C1 segment of cervical spinal cord (tissue), 14 donors: Measurements from ENCODE around the gene USP6NL.

Experiments
- DNase-seq, 14 donors: peaks; one replicate each; lab custom pipeline; 2025; lab: John Stamatoyannopoulos, UW

USP6NL gene

DNA sequence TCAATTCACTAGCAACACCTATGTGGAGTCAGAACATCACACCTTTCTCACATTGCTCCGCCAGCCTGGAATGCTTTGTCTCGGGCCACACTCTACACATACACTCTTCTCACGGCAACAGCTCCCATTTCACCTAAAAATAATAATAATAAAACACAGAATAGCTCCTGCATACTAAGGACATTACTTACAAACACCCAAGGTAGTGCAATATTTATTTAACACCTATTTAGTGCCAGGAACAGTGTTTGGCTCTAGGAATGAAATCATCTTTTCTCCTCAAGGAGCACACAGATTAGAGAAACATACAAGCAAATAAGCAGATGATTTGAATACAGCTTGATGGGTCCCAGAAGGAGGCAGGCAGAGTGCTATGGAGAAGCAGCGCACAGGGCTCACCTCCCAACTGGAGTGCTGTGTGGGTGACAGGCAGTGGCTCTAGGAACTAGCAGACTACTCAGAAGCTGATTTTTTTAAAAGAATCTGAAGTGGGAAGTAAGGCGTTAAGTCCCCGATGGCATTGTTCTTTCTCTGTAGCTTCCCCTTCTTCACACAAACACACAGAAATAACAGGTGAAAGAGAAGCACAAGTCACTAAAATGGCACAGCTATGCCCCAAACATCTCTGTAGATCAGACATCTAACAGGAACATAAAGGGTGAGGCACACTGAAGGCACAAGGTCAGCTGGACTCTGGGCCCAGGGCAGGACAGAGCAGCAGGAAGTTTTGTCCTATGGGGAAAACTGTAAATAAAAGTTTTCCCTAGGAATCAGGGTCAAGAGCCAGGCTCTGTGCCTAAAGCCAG, 16.7 kb downstream of the USP6NL start:
- no peak for DNase-seq

DNA sequence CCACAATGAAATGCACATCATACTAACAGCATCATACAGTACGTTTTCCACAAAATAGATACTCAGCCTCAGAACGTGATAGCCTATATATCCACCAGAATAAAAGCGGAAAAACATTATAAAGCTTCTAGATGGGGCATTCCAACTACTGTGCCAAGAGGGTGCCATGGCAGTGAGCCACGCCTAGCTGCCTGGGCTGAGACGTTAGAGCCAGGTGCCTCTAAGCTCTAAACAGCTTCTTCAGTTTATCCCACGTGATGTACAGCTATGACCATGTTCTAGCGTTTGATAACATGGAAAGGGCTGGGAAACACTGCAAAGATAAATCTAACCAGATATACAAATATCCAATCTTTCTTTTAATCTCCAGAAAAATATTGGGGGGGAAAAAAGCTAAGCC, 17.8 kb downstream of the USP6NL start:
- DNase-seq: no peak

DNA sequence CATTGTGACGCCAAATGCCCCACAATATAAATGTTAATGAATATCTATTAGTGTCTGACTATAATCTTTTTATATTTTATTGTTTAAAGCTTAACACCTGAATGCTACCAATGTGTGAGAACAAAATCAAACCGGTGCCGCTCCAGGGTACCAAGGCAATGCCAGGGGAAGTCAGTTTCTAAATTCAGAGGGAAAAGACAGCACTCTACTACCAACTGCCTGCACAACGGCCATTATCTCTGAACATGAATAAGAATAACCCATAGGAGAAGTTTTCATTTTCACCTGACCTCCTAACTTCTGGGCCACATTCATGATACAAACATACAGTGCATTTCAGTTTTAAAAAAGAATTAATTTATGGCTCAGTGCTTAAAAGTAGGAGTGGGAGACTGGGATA, 21.7 kb downstream of the USP6NL start:
- DNase-seq: no peak

DNA sequence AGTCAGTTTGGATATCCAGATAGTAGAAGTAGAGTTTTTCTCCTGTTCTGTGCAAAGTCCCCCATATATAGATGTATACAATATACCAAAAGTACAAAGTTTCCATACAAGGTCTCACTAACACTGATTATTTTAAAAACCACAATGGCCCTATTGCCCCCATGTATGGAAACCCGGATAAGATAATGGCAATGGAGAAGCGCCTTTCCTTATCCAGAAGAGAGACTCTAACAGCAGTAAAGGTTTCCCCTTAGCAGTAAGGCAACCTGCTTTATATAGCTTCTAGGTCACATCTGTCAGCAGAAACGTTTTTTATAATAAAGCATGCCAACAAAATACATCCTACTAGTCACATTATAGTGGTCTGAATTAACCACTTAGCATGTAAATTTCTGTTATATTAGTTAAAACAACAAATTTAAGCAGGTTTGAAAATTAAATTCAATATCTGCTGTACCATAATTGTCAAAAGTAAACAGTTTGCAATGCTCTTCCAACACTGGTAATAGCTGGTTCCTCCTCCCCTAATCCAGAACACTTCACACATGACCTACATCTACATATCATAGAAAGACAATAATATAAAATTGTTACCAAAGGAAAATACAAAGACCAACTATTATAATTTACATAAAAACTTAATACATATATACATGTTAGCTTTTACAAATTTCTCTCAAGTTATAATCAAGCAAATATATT, 22.4 kb downstream of the USP6NL start:
- no peak for DNase-seq

DNA sequence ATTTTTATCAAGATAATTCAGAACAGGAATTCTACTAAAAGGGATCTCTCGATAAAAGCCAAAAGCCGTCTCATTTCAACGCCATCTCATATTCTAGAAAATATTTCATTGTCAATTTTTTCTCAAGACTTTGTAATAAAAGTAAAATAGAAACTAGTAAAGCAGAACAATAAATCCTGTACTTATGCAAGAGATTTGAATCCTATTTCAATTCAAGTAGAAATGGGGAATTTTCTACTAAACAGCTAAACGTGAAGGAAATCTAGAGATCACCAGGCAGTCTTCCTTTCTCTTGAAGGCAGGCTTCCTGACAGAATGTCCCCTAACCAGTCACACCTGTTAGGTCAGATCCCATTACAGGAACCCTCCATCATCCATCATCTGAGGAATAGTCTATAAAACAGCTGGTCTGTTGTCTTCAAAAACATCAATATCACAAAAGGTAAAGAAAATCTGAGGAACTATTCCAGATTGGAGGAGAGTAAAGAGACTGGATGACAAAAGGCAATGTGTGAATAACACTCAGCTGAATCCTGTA, 23.7 kb downstream of the USP6NL start:
- DNase-seq: no peak

DNA sequence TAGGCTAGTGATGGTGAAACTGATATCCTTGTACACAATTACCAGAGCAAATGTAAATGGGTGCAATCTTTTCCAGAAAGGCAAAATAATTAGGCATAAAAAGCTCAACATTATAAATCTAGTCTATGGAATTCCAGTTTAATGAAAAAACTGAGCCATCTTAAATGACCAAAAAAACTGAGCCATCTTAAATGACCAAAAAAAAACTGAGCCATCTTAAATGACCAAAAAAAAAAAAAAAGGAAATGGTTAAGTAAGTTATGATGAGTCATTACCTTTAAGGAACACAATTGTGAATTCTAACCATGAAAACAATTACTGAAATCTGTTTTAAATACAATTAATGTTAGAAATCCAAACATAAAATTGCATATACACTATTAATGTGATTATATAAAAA, 25.3 kb downstream of the USP6NL start:
- DNase-seq: no peak

DNA sequence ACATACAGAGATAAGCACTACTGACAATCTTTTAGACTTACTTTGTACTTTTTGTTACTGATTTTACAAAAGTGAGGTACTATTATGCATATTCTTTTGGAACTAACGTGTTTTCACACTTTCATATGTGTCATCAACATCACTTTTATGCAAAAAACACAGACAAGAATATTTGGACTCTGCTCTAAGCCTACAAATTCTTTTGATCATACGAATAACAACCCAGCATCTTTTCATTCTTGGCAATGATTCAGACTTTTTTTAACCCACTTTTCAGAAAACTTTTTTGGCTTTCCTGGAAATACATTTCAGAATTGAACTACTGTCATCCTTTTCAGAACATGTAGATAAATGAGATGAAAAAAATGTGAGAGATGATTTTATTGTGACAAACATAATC, 30.2 kb downstream of the USP6NL start:
- no peak for DNase-seq

DNA sequence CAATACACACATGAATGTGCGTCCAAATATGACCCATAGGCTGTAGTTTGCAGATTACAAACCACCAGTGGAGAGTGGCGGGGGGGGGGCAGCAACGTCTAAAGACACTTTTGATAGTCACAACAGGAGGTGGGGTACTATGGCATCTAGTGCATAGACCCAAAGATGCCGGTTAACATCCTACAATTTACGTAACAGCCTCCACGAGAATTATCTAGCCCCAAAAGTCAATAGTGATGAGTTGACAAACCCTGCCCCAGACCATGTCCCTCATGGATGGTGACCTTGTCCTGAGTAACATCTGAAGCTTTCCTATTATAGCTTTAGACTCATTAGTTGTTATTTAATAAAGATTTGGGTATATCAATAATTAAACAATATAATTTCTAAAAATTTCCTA, 31.6 kb downstream of the USP6NL start:
- no peak for DNase-seq

DNA sequence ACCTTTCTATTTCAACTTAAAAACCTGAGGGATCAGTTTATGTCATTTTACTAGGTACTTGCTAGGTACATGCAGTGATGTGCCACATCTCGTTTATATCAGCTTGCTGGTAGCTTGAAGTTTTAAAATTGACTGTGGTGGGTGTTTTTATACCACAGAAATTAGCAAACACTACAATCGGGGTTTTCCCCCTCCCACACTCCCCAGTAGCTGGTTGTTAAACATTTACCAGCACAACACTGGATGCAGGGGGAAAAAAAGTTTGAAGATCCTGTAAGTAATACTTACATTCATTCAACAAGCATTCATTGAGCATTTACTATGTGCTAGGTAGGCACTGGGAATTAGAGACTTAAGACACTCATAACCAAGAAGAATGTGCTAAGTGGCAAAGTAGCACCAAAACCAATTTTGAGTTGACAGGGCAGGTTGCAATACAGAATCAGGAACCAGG, 32.6 kb downstream of the USP6NL start:
- DNase-seq: no peak

DNA sequence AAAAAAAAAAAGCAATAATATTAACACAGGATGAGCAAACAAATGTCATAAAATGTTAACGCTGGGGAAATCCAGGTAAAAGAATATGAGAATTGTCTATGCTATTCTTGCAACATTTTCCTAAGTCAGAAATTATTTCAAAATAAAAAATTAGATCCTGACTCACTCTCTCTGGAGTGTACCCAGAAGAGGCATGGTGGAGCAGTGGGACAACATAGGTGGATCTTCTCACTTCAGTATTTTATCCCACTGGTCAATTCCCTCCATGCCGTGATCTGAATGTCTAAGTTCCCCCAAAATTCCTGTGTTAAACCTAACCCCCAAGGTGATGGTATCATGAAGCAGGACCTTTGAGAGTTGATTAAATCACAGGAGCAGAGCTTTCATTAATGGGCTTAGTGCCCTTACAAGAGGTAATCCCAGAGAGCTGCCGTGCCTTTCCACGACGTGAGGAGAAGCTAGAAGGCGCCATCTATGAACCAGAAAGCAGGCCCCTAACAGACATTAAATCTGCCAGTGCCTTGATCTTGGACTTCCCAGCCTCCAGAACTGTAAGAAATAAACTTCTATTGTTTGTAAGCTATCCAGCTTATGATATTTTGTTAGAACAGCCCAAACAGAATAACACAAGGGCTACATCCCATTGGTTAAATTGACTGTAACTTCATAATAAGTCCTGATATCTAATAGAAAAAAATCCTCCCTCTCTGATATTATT, 35.2 kb downstream of the USP6NL start:
- DNase-seq: no peak

DNA sequence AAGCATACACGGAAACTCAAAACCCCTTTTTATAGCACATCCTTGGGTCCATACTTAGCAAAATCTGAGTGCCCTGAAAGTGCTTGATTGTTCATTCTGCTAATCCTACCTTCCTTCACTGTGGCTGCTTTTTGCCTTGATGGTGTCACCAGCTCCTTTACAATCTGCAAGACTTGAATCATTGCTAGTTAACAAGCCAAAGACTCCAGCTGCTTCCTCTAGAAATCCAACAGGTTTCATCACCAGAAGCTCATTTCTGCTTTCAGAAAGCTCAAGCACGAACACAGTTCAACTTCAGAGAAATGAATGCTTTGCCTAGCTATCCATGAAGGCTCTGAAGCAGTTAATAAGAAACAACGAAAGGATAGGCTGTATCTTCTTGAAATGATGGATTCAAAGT, 38.0 kb downstream of the USP6NL start:
- no peak for DNase-seq

DNA sequence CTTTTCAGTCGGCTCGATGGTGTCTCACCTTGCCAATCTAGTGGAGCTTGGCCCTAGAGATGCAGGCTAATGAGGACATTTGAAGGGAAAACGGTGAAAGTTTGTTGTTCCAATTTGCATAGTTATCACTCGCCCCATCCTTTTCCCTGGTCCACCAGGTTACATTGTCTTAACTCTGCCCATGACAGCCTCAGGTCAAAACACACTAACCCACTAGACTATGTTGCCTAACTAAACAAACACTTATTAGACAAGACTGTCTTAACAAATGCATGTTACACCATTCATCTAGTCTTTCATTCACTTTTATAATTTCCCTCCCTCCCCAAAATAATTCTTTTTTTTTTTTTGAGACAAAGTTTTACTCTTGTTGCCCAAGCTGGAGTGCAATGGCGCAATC, 40.7 kb downstream of the USP6NL start:
- DNase-seq: no peak

DNA sequence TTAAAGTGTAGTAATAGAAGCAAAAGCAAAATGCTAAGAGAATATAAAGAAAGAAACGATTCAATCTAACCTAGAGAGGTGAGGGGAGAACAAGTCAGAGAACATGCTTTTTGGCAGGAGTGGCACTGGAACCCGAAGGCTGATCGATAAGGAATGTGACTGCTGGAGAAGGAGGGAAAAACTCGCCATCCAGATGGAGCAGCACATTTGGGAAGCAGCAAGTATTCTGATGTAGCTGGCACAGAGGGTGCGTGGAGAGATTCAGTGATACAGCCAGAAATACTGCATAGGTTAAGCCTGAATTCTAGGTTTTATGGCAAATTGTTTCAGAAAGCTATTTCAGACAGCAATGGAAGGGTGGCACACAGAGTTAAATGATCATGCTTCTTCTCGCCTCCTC, 42.0 kb downstream of the USP6NL start:
- no peak for DNase-seq

DNA sequence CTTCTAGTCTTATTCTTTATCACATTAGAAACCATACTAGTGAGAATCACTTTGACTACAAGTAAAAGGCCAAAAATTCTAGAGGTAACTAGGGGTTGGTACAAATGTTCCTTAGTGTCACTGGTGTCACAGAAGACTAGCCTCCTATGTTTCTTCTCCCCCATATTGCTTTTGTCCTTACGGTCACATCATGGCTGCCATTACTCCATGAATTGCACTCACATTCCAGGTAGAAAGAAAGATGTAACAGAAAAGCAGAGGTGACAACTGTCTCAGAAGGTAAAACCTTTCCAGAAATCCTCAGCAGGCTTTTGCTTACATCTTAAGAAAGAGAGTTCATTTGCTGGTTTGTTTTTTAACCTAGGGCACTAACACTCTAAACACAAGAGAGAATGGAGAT, 42.9 kb downstream of the USP6NL start:
- DNase-seq: no peak

DNA sequence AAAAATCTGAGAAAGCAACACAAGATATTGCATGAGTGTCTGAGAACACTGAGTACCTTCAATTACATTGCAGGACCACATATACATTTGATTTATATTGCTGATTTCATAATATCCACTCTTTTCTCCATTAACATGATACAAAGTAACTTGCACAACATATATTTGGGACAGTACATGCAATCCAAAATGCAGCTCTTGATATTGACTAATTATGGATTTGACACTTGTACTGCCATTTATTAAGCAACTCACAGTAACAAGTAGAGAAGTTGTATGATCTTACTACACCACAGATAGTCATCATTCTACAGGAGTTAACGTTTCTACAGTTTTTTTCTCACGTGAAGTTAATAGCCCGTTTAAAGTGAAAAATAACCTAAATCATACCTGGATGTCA, 46.7 kb downstream of the USP6NL start:
- DNase-seq: no peak

DNA sequence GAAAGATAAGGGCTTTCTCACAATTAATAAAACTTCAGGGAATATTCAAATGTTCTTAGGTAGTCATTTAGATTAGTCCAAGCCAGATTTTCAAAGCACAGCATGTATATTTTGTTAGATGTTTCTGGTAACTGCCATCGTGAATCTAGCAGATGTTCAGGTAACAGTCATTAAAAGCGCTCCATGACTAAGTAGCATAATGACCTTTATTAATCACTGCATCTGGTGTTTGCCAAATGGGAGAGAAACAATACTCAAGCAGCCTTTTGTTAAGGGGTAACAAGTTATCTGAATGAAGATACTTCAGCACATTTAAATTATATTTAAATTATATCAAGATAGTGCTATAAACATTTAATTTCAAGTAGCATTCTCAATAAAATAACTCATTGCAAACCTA, 47.5 kb downstream of the USP6NL start:
- no peak for DNase-seq

DNA sequence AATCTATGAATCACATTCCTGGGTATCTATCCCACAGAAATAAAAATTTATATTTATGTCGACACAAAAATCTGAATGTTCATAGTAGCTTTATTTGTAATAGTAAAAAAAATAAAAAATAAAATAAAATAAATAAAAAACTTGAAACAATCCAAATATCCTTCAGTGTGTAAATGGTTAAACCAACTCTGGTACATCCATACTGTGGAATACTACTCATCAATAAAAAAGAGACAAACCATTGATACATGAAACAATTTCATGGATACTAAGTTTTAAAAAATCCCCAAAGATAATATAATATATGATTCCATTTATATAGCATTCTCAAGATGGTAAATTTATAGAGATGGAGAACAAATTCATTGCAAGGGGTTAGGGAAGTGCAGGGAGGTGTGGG, 48.6 kb downstream of the USP6NL start:
- no peak for DNase-seq

DNA sequence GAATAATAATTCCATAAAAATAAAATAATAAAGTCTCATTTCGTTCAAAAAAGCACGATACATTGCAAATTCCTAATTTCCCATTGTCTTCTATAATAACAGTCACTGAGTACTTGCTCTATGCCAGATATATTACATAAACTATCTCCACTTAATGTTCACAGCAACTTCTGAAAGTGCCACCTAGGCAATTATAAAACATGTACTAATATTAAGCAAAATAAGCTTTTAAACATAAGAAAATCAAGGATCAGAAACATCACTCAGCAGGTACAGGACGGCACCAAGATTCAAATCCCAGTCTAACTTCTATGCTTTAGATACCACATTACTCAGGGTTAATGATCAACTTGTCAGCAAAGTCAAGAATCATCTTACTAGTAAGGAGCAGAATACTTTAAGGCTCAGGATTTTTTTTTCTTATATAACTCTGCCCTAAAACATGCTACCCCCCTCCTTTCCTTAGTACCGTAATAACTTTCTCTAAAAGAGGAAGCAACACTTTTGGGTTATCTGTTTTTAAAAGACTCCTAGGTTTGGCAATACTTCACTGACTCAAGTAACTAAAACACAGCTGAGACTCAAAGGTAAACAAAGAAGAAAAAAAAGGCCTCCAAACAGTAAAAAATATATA, 51.3 kb downstream of the USP6NL start:
- no peak for DNase-seq

DNA sequence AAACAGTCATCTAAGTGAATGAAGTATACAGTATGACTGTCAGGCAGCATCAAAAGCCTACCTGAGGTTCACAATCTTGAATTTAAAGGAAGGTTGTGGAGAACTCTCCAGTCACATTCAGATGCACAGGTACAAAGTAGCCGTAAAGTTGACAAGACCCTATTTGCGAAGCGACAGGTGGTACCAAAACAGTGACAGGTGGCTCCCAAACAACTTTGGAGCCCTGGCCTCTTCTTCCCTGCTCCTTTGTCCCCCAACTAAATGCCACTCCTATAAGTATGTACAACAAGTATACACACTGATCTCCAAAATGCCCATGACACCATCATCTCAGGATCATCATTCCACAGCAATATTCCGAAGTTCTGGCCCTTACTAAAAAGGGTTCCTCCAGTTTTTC, 53.5 kb downstream of the USP6NL start:
- DNase-seq: no peak

DNA sequence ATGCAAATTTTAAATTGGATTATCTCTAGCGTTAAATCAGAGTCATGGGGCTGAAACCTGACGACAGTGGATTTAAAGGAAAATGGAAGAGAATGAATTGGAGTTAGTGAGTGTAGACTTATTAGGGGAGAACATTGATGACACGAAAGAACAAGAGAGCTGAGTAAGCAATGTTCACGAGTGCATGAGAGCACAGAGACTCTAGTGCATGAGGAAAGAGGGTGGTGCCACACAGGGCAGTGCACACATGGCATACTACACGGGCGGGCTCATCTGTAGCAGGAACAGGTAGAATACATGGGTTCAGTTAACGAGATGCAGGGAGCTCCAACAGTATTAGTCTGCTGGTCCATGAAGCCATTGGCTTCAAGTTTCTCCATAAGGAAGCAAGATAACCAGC, 53.9 kb downstream of the USP6NL start:
- DNase-seq: no peak

DNA sequence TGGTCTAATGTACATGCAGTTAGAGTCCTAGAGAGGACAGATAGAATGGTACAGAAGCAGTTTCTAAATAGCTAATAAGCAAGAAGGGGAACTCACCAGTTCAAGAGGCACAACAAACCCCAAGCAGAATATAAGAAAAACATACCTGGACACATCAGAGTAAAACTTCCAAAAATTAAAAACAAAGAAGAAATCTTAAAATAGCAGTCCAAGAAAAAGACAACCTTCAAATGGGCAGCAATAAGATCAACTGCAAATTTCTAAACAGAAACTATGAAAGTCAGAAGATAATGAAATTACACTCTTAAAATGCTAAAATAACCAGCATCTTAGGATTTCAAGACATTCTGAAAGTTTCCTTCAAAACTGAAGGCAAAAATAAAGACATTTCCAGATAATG, 55.9 kb downstream of the USP6NL start:
- no peak for DNase-seq
